HepG2 (cell line): ENCODE measurements around the gene GTPBP6. TPM values are rescaled to one million over a fixed set of nuclear protein-coding genes. Genes with fewer than 3 reads are reported as not detected.
A peak's percentile ranks its signal among the peaks of the same experiment; 100 is the strongest.

Experiments
- FOXA1 ChIP-seq, 2 experiments: fragments of 450-650 bp in 1 of 2; sonication (generic) in 1 of 2; formaldehyde crosslinking in 1 of 2; IDR thresholded peaks; 2 replicates each; pipeline versions ENCODE4 v1.4.0 to v1.6.1; 2016 to 2020; ENCODE audit warnings: missing genetic modification reagents in 1 of 2
- HMG20A ChIP-seq: IDR thresholded peaks from 2 replicates; pipeline ENCODE4 v1.6.1; 2016; ENCODE audit warnings: borderline replicate concordance
- HNRNPK ChIP-seq: fragments of 200-400 bp; formaldehyde crosslinking; IDR thresholded peaks from 2 replicates; pipeline ENCODE4 v1.6.1; 2018; ENCODE audit warnings: low read length, low read depth, moderate library complexity, mild to moderate bottlenecking; ENCODE audit not compliant: poor library complexity, severe bottlenecking
- LBX2 ChIP-seq: sonication (generic); formaldehyde crosslinking; IDR thresholded peaks from 2 replicates; pipeline ENCODE4 v1.5.0; 2020; ENCODE audit warnings: missing genetic modification reagents, mild to moderate bottlenecking, borderline replicate concordance
- MEF2D ChIP-seq: sonication (generic); formaldehyde crosslinking; IDR thresholded peaks from 2 replicates; pipeline ENCODE4 v1.5.1; 2020; ENCODE audit warnings: mild to moderate bottlenecking, missing genetic modification reagents
- NR2F2 ChIP-seq: IDR thresholded peaks from 2 replicates; pipeline ENCODE4 v1.6.1; 2012; ENCODE audit warnings: low read depth, inconsistent platforms, borderline replicate concordance
- SRSF1 ChIP-seq: fragments of 200-400 bp; formaldehyde crosslinking; optimal IDR thresholded peaks from 2 replicates; pipeline ENCODE3; 2017; ENCODE audit warnings: mild to moderate bottlenecking, low read depth, low read length, moderate library complexity
- XRCC5 ChIP-seq: fragments of 200-400 bp; formaldehyde crosslinking; optimal IDR thresholded peaks from 2 replicates; pipeline ENCODE3; 2017; ENCODE audit warnings: mild to moderate bottlenecking, low read length
- ZNF142 ChIP-seq: sonication (generic); formaldehyde crosslinking; IDR thresholded peaks from 2 replicates; pipeline ENCODE4 v1.4.0; 2020; ENCODE audit warnings: missing genetic modification reagents
- ZNF780A ChIP-seq: sonication (generic); formaldehyde crosslinking; IDR thresholded peaks from 2 replicates; pipeline ENCODE4 v1.8.0; 2022; ENCODE audit warnings: mild to moderate bottlenecking, missing genetic modification reagents, moderate library complexity
- ZSCAN31 ChIP-seq: sonication (generic); formaldehyde crosslinking; IDR thresholded peaks from 2 replicates; pipeline ENCODE4 v1.5.0; 2020; ENCODE audit warnings: low read depth, mild to moderate bottlenecking, missing genetic modification reagents
- polyA plus RNA-seq, 8 experiments: library from polyadenylated mRNA; depleted of rRNA in 3 of 8; stranded (reverse) in 7 of 8; unstranded in 1 of 8; fragments of >200 nt; fragmentation: Illumina TruSeq in 4 of 8; extraction: Trizol in 4 of 8; gene quantifications; 2 replicates each; pipeline versions ENCODE4 v1.2.1 to v1.2.3, GENCODE V29; 2011 to 2016; ENCODE audit warnings: low read depth in 4 of 8, missing spikeins in 1 of 8, mixed read lengths in 1 of 8; ENCODE audit not compliant: insufficient read depth in 1 of 8
- total RNA-seq, 5 experiments: library from RNA; depleted of rRNA; stranded (reverse); fragments of >200 nt; fragmentation: Illumina TruSeq; extraction: Trizol; gene quantifications; 2 replicates each; pipeline ENCODE4 v1.2.3, GENCODE V29; 2016; ENCODE audit warnings: low read depth in 1 of 5
- TF ChIP-seq, protein P1 (sequence below): sonication (generic); formaldehyde crosslinking; IDR thresholded peaks from 2 replicates; pipeline ENCODE4 v1.8.0; 2022; ENCODE audit warnings: mild to moderate bottlenecking, missing genetic modification reagents, moderate library complexity
- TF ChIP-seq, protein P2 (sequence below): sonication (generic); formaldehyde crosslinking; IDR thresholded peaks from 2 replicates; pipeline ENCODE4 v1.5.1; 2020; ENCODE audit warnings: mild to moderate bottlenecking, missing genetic modification reagents, moderate library complexity
- TF ChIP-seq, protein P3 (sequence below): sonication (generic); formaldehyde crosslinking; IDR thresholded peaks from 2 replicates; pipeline ENCODE4 v1.4.0; 2020; ENCODE audit warnings: mild to moderate bottlenecking, missing genetic modification reagents
- TF ChIP-seq, protein P4 (sequence below): sonication (generic); formaldehyde crosslinking; IDR thresholded peaks from 2 replicates; pipeline ENCODE4 v1.4.0; 2020; ENCODE audit warnings: mild to moderate bottlenecking, missing genetic modification reagents

Gene GTPBP6
- total and polyA plus RNA-seq, 2 of the 13 experiments (the other 11 are each of a cell fraction or from before 2014, with no cell fraction given), result 20.2 to 39.6 TPM

GRCh38 chrX:275476-275966, 43.1 kb downstream of the GTPBP6 start (continued):
- TF ChIP-seq, protein P1, sequence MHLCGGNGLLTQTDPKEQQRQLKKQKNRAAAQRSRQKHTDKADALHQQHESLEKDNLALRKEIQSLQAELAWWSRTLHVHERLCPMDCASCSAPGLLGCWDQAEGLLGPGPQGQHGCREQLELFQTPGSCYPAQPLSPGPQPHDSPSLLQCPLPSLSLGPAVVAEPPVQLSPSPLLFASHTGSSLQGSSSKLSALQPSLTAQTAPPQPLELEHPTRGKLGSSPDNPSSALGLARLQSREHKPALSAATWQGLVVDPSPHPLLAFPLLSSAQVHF (CRISPR knock-in tag), result 0 out of 2 replicates have a peak, but pooled peaks have one; percentile 21
- TF ChIP-seq LBX2 (0 out of 2 replicates have a peak, but pooled peaks have one; percentile 28), FOXA1 (IDR thresholded peaks at IDR 0.05) (no peak), FOXA1 (CRISPR knock-in tag; IDR thresholded peaks at IDR 0.05) (no peak), HNRNPK (peak; percentile 52), ZNF142 (CRISPR knock-in tag) (peak; percentile 3; the same call in 1 of the 2 replicates), NR2F2 (no peak), ZNF780A (CRISPR knock-in tag) (no peak), SRSF1 (peak; percentile 3), HMG20A (CRISPR knock-in tag) (no peak), XRCC5 (peak; percentile 34), ZSCAN31 (CRISPR knock-in tag) (peak; percentile 30), MEF2D (CRISPR knock-in tag) (0 out of 2 replicates have a peak, but pooled peaks have one; percentile 7)
- TF ChIP-seq, protein P2, sequence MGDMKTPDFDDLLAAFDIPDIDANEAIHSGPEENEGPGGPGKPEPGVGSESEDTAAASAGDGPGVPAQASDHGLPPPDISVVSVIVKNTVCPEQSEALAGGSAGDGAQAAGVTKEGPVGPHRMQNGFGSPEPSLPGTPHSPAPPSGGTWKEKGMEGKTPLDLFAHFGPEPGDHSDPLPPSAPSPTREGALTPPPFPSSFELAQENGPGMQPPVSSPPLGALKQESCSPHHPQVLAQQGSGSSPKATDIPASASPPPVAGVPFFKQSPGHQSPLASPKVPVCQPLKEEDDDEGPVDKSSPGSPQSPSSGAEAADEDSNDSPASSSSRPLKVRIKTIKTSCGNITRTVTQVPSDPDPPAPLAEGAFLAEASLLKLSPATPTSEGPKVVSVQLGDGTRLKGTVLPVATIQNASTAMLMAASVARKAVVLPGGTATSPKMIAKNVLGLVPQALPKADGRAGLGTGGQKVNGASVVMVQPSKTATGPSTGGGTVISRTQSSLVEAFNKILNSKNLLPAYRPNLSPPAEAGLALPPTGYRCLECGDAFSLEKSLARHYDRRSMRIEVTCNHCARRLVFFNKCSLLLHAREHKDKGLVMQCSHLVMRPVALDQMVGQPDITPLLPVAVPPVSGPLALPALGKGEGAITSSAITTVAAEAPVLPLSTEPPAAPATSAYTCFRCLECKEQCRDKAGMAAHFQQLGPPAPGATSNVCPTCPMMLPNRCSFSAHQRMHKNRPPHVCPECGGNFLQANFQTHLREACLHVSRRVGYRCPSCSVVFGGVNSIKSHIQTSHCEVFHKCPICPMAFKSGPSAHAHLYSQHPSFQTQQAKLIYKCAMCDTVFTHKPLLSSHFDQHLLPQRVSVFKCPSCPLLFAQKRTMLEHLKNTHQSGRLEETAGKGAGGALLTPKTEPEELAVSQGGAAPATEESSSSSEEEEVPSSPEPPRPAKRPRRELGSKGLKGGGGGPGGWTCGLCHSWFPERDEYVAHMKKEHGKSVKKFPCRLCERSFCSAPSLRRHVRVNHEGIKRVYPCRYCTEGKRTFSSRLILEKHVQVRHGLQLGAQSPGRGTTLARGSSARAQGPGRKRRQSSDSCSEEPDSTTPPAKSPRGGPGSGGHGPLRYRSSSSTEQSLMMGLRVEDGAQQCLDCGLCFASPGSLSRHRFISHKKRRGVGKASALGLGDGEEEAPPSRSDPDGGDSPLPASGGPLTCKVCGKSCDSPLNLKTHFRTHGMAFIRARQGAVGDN (CRISPR knock-in tag), result peak; percentile 19; the same call in 1 of the 2 replicates
- TF ChIP-seq, protein P3, sequence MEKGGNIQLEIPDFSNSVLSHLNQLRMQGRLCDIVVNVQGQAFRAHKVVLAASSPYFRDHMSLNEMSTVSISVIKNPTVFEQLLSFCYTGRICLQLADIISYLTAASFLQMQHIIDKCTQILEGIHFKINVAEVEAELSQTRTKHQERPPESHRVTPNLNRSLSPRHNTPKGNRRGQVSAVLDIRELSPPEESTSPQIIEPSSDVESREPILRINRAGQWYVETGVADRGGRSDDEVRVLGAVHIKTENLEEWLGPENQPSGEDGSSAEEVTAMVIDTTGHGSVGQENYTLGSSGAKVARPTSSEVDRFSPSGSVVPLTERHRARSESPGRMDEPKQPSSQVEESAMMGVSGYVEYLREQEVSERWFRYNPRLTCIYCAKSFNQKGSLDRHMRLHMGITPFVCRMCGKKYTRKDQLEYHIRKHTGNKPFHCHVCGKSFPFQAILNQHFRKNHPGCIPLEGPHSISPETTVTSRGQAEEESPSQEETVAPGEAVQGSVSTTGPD (CRISPR knock-in tag), result no peak
- TF ChIP-seq, protein P4, sequence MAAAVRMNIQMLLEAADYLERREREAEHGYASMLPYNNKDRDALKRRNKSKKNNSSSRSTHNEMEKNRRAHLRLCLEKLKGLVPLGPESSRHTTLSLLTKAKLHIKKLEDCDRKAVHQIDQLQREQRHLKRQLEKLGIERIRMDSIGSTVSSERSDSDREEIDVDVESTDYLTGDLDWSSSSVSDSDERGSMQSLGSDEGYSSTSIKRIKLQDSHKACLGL (CRISPR knock-in tag), result peak; percentile 16; the same call in 1 of the 2 replicates
